ENCODE measurements around the gene RAB26. TPM values are rescaled to one million over a fixed set of nuclear protein-coding genes. Genes with fewer than 3 reads are reported as not detected.

The RAB26 gene
- total and polyA plus RNA-seq, 2 of the 13 experiments (the other 11 are each of a cell fraction or from before 2014, with no cell fraction given): 0.86 to 3.6 TPM

DNA sequence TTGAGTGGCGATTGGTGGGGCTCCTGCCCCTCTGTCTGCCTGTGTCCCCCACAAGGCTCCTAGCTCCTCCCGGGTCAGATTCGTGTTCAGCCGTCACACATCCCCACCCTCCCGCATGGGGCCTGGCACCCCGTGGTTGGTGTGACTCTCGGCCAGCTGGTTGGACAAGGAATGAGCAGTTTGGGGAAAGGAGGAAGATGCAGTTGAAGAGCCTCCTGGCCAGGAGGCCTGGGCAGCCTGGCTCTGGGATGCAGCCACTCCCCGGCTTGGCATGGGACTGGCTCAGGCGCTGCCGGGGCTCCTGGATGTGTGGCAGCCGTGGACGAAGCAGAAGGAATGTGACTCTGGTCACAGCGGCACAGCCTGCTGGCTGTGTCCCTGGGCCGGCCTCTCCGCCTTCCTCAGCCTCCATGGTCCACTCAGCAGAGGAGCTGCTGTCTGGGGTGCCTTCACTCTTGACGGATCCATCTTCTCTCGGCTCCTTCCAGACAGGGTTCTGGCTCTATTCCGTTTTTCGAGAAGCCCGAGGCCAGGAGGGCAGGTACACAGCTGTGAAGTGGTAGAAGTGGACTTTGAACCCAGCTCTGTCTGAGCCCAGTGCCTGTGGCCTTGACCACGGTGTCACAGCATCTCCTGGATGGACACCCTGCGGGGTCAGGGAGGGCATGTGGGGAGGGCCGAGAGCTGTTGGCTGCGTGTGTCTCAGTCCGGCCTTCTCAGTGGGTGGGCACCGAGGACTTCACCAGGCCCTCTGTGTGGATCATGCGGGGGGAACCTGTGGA is 9.2 kb downstream of the RAB26 start (continued):
- TF ChIP-seq ZNF431 (CRISPR knock-in tag; IDR thresholded peaks at IDR 0.05; ENCODE audit: borderline replicate concordance, low read depth): no peak
- TF ChIP-seq, protein P1, sequence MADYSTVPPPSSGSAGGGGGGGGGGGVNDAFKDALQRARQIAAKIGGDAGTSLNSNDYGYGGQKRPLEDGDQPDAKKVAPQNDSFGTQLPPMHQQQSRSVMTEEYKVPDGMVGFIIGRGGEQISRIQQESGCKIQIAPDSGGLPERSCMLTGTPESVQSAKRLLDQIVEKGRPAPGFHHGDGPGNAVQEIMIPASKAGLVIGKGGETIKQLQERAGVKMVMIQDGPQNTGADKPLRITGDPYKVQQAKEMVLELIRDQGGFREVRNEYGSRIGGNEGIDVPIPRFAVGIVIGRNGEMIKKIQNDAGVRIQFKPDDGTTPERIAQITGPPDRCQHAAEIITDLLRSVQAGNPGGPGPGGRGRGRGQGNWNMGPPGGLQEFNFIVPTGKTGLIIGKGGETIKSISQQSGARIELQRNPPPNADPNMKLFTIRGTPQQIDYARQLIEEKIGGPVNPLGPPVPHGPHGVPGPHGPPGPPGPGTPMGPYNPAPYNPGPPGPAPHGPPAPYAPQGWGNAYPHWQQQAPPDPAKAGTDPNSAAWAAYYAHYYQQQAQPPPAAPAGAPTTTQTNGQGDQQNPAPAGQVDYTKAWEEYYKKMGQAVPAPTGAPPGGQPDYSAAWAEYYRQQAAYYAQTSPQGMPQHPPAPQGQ (CRISPR knock-in tag; IDR thresholded peaks at IDR 0.05; ENCODE audit: borderline replicate concordance): no peak
- peak; percentile 98 for TF ChIP-seq MTA1 (CRISPR knock-in tag; IDR thresholded peaks at IDR 0.05; ENCODE audit: borderline replicate concordance)
- peak; percentile 99 for TF ChIP-seq RXRB (CRISPR knock-in tag; IDR thresholded peaks at IDR 0.05; ENCODE audit: borderline replicate concordance)
- TF ChIP-seq, protein P2, sequence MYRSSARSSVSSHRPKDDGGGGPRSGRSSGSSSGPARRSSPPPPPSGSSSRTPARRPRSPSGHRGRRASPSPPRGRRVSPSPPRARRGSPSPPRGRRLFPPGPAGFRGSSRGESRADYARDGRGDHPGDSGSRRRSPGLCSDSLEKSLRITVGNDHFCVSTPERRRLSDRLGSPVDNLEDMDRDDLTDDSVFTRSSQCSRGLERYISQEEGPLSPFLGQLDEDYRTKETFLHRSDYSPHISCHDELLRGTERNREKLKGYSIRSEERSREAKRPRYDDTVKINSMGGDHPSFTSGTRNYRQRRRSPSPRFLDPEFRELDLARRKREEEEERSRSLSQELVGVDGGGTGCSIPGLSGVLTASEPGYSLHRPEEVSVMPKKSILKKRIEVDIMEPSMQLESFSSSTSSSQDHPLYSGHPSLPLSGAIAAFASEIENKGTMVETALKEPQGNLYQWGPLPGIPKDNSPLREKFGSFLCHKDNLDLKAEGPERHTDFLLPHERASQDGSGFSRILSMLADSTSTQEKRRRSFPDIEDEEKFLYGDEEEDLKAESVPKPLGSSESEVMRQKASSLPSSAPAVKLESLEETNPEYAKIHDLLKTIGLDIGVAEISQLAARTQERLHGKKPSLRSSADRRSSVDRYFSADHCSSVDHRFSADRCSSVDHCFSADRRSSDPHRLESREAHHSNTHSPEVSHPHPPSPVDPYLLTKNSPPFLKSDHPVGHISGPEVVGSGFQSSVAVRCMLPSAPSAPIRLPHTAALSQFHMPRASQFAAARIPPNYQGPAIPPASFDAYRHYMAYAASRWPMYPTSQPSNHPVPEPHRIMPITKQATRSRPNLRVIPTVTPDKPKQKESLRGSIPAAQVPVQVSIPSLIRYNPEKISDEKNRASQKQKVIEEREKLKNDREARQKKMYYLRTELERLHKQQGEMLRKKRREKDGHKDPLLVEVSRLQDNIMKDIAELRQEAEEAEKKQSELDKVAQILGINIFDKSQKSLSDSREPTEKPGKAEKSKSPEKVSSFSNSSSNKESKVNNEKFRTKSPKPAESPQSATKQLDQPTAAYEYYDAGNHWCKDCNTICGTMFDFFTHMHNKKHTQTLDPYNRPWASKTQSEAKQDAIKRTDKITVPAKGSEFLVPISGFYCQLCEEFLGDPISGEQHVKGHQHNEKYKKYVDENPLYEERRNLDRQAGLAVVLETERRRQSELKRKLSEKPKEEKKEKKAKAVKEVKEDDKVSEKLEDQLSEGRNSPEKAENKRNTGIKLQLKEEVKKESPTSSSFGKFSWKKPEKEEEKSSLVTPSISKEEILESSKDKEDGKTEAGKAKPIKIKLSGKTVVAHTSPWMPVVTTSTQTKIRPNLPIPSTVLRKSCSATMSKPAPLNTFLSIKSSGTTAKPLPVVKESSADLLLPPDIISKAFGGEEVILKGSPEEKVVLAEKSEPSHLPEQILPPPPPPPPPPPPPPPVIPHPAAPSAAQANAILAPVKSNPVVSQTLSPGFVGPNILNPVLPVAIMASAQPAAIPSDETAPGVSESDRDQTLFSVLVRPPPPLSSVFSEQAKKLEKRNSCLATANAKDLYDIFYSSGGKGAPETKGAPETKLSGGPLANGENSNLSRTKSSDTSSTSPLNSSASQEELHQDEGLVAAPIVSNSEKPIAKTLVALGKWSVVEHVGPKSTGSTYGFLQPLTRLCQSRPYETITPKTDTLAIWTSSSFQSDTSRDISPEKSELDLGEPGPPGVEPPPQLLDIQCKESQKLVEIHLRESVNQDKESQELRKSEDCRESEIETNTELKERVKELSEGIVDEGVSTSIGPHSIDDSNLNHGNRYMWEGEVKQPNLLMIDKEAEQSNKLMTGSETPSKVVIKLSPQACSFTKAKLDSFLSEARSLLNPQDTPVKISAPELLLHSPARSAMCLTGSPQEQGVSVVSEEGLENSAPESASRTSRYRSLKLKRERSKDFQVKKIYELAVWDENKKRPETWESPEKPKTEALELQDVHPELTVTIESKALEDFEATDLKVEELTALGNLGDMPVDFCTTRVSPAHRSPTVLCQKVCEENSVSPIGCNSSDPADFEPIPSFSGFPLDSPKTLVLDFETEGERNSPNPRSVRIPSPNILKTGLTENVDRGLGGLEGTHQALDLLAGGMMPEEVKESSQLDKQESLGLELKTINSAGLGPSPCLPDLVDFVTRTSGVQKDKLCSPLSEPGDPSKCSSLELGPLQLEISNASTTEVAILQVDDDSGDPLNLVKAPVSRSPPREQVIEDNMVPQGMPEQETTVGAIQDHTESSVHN (CRISPR knock-in tag; IDR thresholded peaks at IDR 0.05): no peak
- TF ChIP-seq HNRNPLL (IDR thresholded peaks at IDR 0.05; ENCODE audit: low read depth, low read length, poor library complexity, severe bottlenecking): peak; percentile 9
- TF ChIP-seq ZNF274 (CRISPR knock-in tag; IDR thresholded peaks at IDR 0.05): peak; percentile 37; the same call in 1 of the 2 replicates
- peak; percentile 97 to 100 for TF ChIP-seq NR2F1 (CRISPR knock-in tag; IDR thresholded peaks at IDR 0.05)
- TF ChIP-seq ZNF510 (CRISPR knock-in tag; IDR thresholded peaks at IDR 0.05; ENCODE audit: low read depth): no peak
- TF ChIP-seq, protein P3, sequence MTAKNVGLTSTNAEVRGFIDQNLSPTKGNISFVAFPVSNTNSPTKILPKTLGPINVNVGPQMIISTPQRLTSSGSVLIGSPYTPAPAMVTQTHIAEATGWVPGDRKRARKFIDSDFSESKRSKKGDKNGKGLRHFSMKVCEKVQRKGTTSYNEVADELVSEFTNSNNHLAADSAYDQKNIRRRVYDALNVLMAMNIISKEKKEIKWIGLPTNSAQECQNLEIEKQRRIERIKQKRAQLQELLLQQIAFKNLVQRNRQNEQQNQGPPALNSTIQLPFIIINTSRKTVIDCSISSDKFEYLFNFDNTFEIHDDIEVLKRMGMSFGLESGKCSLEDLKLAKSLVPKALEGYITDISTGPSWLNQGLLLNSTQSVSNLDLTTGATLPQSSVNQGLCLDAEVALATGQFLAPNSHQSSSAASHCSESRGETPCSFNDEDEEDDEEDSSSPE (CRISPR knock-in tag; IDR thresholded peaks at IDR 0.05): peak; percentile 35; the same call in 1 of the 2 replicates
- TF ChIP-seq, protein P4, sequence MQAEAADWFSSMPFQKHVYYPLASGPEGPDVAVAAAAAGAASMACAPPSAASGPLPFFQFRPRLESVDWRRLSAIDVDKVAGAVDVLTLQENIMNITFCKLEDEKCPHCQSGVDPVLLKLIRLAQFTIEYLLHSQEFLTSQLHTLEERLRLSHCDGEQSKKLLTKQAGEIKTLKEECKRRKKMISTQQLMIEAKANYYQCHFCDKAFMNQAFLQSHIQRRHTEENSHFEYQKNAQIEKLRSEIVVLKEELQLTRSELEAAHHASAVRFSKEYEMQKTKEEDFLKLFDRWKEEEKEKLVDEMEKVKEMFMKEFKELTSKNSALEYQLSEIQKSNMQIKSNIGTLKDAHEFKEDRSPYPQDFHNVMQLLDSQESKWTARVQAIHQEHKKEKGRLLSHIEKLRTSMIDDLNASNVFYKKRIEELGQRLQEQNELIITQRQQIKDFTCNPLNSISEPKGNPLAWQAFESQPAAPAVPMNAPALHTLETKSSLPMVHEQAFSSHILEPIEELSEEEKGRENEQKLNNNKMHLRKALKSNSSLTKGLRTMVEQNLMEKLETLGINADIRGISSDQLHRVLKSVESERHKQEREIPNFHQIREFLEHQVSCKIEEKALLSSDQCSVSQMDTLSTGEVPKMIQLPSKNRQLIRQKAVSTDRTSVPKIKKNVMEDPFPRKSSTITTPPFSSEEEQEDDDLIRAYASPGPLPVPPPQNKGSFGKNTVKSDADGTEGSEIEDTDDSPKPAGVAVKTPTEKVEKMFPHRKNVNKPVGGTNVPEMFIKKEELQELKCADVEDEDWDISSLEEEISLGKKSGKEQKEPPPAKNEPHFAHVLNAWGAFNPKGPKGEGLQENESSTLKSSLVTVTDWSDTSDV (CRISPR knock-in tag; IDR thresholded peaks at IDR 0.05): no peak
- TF ChIP-seq HDAC6 (IDR thresholded peaks at IDR 0.05; ENCODE audit: low read depth, low read length): no peak
- peak; percentile 99 for TF ChIP-seq ZNF746 (CRISPR knock-in tag; IDR thresholded peaks at IDR 0.05)
- no peak for TF ChIP-seq NBN (conservative IDR thresholded peaks at IDR 0.05)
